Cerebellar cortex (tissue), 1 donor: Measurements from ENCODE around the gene LTBP3.

ENCODE experiments used
- DNase-seq: peaks from one replicate; pipeline ENCODE4 v3.0.0-alpha.2; 2015; ENCODE audit warnings: low spot score

The LTBP3 gene

DNA sequence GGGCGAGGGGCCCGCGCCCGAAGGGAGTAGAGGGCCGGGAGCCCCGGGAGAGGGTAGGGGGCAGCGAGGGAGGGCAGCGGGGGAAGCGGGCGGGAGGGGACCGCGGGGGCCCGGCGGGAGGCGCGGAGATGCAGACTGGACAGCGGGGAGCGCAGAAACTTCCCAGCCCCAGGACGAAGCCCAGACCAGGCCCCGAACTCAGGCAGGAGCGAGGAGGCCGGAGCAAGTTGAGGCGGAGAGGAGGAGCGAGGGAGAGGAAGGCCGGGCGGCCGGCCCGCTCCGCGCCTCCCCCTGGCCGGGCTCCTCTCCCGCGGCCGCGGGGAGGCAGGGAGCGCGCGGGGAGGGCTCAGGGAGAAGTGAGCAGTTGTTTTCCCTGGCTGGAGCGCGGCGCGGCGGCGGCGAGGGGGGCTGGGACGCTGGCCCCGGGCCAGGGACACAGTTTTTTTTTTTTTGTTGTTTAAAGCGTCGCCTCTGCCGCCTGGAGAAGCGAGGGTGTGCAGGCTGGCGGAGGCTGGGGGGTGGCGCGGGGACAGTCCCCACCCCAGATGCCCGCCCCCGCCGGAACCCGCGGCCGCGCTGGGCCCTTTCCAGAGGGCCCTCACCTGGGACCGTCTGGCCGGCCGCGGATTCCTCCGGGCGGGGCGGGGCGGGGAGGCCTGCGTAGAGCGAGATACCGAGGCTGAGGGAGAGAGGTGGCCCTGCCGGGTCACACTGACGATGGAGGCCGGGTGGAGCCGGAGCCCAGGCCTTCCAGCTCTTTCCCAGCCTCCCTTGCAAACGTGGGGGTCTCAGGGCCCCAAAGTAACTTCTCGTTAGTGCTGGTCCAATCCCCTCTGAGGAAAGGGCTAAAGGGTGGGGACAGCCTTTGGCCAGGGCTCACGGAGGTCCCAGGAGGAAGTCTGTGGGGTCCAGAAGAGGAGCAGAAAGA lies at the start of gene LTBP3:
TSS of gene LTBP3 (minus strand) at position 358 of the 928 bp plus-strand sequence. CDS start 400 bp downstream, outside the sequence.
- peak; percentile 67 for DNase-seq

DNA sequence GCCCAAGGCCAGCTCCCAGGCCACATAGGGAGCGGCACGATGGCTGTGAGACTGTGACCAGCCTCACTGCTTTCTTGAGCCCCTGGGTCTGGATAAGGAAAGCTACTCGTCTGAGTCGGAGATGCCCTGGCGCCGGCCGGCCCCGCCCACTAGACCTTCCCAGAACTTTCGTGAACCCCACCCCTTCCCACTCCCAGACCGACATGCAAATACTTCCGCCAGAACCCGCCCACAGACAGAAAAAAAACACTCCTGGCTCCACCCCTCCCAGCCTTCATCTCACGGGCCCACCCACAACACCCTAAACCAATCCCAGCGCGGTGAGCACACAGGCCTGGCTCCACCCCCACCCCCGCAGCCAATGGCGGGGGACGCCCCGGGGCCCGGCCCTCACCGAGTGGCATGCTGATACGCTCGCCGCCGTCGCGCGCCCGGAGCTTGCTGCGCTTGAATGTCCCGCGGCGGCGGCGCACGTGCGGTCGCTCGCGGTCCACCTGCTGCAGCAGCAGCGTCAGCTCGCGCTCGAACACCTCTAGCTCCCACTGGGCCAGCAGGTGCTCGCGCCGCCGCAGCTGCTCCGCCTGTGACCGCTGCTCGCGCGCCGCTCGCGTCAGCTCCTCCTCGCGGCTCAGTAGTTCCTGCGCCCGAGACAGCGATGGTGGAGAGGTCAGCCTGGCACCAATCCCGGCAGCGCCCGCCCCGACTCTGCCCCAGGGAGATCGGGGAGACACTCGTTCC lies 48.9 kb upstream of the LTBP3 start:
- peak; percentile 95 for DNase-seq

DNA sequence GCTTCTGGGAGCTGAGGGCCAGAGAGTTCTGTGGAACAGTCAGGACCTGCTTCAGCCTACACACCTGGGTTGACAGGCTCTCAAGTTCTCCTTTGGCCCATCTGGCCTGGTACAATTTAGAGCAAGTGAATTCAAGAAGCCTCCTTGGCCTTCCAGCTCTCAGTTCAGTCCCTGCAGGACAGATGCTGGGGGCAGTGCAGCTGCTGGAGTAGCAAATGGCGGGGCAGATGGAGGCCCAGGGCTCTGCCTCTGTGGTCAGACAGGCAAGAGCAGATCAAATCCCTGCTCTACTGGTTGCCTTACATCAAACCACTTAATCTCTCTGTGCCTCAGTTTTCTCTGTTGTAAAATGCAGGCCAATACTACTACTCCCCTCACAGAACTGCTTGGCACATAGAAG lies 46.1 kb upstream of the LTBP3 start:
- DNase-seq = no peak

DNA sequence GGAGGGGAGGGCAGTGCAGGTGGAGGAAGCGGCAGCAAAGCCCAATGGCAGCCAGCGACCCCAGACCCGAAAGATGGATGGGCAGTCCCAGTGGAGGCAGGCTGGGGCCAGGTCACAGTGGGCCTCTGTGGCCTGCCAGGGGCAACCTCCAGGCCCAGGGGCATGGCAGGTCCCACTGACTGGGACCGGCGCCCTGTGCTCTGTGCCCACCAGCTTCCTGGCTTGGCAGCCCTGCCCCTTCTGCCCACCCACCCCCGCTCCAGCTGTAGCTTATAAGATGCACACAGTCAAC lies 41.7 kb upstream of the LTBP3 start:
- DNase-seq = no peak

DNA sequence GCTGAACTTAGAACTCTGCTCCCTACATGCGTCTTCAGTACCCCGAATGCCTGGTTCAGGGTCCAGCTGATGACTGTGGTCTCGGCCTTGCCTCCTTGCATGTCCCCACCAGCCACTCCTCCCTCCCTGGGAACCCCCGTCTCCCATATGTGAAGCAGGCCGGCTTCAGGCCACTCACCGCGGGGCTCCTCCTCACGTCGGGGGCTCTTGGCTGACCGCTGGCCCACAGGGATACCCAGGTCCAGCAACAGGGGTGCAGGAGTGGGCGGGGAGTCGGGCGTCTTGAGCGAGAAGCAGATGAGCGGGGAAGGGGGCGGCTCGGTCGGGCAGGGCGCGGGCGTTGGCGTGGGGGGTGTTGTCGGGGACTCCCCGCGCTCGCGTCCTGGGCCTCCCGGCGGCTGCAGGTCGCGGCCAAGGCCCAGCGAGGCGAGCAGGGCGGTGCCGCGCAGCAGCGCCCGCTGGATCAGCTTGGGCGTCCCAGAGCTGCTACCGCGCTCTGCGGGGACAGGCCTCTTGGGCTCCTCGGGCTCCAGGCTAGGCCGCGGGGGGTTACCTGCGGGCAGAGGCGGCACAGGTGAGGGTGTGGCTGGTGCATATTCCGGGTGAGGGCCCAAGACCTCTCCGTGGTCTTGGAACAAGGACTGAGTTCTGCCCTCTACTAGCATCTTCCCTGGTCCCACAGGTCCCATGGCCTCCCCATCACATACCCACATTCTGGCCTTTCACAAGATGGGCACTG lies 41.2 kb upstream of the LTBP3 start:
- DNase-seq = no peak

DNA sequence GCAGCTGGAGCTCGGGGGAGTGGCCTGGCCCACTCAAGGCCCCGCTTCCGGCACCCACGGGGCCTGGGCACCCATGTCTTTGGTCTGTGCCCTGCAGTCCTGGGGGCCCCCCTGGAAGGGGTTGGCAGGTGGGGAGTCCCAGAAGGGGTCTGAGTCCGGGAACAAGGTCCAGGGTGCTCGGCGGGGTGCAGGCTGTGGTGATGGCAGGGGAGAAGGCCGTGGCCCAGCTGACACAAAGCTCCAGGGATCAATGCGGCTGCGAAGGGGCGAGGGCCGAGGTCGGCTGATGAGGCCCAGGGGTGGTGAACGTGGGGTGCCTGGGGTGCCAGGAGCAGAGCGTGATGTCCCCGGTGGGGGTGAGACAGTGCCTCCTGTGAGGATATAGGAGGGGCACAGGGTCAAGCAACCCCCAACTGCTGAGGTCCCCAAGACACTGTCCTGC lies 40.1 kb upstream of the LTBP3 start:
- DNase-seq = no peak

DNA sequence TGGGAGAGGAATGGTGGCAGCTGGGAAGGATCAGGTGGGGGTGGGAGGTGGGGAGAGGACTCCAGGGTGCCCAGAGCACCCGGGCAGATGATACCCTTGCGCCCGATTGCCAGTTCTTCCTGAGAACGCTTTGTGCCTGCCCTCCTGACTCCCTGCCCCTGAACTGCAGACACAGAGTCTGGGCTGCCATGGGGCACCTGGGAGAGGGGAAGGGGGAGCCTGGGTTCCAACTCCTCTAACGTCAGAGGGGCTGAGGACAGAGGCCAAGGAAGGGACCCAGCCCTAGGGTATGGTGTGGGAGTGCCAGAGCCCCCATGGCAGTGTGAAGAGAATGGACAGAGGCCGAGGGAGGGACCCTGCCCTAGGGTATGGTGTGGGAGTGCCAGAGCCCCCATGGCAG lies 38.4 kb upstream of the LTBP3 start:
- no peak for DNase-seq

DNA sequence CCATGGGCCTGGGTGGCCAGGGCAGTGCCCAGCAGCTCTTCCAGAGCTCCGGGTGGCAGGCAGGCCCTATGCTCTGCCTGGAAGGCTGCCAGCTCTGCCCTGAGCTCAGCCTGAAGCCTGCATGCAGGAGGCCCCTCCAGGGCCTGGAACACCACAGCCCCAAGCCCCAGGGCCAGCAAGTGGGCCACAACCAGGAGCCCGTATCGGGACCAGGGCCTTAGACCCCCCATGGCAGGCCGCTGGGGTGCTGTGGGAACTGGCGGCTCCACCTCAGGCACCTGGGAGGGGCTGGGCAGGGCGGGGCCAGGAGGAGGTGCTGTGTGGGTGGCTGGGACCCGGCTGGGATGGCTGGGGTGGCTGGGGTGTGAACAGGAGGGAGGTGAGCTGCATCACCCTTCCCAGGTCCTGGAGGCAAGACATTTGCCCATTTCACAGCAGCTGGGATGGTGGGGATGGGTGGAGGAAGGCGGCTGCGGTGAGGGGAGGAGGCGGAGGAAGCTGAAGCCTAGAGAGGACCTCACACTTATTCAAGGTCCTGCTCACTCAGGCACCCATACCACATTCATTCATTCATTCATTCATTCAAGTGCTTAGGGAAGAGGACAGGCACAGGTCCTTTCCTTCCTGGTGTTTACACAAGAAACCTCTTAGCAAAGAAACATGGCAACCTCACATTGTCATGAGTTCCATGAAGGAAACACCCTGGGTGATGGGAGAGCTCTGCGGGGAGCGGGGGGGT lies 37.6 kb upstream of the LTBP3 start, which contains the start of gene KCNK7:
TSS of gene KCNK7 (minus strand) at position 258 of the 739 bp plus-strand sequence. CDS start at position 230, 28 bp downstream.
- DNase-seq = no peak

DNA sequence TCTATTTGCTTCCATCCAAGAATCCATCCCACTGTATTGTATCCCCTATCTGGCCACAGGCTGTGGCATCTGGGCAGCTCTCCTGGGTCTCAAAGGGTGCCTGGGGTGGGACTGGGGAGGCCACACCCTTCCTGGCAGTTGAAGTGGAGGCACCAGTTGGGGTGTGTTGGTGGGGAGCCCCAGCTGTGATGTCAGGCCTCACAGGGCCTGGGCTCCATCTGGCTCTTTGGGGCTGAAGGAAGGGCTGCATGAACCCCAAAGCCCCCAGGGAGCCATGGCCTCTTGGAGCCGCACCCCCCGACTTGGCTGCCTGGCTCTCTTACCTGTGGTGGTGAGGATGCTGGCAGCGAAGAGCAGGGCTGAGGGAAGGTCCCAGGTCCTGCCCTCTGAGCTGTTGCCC lies 37.0 kb upstream of the LTBP3 start:
- no peak for DNase-seq

DNA sequence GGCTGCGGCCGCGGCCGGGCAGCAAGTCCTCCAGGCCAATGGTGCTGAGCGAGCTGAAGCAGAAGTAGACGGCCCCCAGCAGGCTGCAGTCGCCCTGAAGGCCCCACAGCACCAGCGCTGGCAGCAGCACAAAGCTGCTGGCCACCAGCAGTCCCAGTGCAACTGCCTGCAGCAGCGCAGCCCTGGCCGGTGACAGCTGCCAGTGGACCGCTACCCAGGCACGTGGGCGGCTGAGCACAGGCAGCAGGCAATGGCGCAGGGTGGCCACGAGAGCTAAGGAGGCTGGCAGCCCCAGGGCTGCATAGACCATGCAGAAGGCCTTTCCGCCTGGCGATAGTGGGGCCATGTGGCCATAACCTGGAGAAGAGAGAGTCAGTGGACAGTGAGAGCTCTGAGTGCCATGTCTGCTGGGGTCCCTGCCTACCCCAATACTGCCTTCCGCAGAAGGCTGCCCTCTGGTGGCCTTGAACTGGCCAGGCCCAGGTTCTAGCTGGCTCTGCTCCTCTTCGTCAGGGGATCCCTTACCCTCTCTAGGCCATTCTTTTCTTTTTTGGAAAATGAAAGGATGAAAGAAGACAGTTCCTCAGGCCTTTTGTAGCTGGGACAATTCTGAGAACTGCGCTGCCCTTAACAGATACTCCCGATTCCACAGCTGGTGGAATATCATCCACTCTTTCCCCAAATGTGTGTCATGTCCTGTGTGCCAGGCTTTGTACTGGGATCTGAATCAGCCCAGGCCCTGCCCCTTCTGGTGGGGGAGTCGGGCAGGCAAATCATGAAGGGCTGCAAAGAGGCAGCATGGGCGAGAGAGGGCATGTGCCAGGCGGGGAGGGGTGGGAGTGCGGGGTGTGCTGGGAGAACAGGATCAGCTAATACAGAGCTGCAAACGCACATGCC lies 35.6 kb upstream of the LTBP3 start:
- DNase-seq = peak; percentile 63

DNA sequence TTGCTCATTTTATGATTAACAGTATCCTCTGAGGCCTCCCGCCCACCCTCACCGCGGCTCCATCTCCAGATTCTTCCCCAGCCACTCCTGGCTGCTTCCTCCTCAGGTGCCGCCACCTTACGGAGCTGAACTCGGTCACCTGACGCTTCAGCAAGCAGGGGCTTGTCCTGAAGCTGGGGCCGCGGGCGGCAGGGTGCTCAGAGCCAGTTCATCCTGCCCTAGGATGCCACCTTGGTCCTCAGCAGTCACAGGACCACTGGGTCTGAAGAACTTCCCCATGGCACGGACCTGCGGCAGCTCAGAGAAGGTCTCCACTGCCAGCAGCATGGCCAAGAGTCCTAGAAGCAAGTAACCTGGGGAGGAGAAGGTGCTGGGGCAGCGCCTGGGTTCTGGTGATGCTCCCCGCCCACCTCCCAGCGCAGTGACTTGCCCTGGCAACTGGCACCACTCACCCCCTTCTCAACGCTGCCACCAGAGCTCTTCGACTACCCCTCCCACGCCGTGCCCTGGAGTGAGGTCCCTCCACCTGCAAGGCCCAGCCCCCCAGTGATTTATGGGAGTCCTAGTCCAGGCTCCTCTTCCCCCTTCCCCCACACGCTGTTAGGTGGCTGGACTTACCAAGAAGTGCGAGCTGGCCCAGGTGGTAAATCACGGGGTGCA lies 34.8 kb upstream of the LTBP3 start:
- no peak for DNase-seq

DNA sequence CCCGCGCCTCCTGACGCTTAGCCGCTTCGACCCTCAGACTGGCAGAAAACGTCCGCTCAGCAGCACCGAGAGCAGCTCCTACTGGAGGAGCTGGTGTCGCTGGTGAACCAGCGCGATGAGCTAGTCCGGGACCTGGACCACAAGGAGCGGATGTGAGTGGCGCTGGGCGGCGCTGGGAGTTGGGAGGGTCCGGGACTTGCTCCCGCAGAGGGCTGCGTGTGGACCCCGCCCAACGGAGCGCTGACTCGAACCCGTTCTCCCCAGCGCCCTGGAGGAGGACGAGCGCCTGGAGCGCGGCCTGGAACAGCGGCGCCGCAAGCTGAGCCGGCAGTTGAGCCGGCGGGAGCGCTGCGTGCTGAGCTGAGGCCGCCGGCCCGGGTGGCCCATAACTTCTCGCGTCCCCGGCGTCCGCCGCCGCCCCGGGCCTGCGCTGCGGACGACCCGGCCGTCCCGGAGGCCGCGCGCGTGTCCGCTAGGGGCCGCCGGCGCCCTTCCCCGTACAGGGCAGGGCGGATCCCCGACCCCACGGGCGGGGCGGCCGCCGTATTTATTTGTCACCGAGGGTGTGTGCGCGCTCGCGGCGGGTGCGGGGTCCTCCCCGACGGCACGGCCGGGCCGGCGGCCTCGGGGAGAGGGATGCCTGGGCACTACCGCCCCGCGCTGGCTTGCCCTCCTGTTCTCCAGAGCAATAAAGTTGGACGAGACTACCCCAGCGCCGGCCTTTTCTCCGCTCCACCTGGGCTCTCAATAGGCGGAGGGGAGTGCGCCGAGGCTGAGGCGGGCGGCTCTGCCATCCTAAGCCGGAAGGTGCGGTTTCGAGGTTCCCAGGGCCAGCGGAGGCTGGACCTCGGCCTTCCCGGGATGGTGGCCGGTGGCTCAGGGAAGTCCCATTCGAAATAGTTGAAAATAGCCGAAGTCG lies 34.0 kb upstream of the LTBP3 start:
- no peak for DNase-seq

DNA sequence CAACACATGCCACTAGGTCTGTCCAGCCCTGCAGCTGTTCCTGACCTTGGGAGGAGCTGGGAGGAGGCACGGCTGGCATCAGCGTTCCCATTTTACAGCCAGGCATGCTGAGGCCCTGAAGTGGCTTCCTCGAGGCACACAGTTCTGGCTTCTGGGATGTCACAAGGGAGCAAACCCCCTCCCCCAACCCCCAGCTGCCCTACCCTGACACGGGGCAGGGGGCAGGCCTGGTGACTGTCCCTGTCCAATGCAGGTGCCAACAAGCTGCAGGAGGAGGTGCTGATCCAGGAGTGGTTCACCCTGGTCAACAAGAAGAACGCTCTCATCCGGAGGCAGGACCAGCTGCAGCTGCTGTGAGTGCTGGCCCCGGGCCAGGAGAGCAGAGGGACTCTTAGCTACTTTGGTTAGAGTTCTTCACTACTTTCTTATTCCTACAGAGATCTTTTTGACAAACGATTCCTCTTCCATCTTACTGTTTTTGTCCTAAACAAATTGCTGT lies 32.1 kb upstream of the LTBP3 start:
- DNase-seq = no peak

DNA sequence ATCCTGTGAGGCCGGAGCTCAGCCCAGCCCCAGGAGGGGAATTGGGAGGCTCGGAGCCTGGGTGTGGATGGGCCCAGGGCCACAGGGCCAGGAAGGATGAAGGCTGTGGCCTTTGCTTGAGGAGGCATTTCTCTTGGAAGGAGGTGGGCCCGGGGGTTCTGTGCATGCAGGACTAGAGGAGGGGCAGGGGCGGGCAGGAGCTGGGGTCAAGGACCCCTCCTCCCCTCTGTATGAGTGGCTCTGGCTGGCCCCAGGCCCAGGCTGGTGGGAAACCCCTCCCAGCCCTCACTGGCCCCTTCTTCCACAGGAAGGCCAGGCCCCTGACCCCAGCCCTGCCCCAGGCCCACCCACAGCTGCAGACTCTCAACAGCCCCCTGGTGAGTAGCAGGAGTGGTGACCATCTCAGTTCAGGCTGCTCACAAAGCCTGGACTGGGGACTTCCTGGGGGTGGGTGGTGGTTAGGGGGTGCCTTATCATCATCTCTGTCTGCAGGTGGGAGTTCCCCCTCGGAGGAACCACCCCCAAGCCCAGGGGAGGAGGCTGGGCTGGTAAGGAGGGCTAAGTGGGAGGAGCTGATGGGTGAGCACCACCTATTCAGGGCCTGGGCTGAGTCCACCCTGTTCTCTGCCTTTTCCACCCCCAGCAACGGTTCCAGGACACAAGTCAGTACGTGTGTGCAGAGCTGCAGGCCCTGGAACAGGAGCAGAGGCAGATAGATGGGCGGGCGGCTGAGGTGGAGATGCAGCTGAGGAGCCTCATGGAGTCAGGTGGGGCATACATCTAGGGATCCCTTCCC lies 31.5 kb upstream of the LTBP3 start:
- no peak for DNase-seq

DNA sequence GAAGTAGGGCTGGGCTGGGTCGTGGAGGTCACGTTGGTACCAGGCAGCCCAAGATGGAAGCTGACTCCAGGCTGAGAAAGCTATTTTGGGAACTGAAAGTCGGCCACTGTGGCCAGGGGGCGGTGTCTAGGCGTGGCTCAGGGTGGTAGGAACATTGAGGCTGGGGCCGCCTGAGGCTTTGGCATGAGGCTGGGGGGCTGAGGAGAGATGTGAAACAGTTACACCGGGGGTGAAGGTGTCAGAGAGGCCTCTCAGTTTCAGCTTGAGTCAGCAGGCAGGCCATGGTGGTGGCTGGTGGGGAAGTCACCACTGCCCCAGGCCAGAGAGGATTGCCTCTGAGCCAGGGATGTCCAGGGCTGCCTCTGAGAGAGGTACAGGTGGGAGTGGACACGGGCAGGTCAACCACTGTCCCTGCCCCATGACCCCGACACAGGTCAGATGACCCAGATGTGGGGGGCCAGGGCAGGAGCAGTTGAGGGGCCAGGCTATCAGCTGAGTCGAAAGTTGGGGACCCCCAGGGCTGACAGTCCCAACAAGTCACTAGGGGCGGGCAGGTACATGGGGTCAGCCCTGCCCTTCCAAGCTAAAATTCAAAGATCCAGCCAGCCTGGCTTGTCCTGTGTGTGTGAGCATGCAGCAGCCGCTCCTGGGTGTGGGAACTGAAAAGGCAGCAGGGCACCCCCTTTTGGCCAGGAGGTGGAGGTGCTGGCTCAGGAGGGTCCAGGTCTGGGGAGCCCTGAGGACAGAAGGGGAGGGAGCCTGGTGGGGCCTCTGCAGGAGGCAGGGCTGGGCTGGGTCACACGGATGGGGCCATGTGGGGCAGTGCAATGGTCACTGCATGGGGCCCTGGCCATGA lies 30.3 kb upstream of the LTBP3 start:
- DNase-seq = peak; percentile 72

DNA sequence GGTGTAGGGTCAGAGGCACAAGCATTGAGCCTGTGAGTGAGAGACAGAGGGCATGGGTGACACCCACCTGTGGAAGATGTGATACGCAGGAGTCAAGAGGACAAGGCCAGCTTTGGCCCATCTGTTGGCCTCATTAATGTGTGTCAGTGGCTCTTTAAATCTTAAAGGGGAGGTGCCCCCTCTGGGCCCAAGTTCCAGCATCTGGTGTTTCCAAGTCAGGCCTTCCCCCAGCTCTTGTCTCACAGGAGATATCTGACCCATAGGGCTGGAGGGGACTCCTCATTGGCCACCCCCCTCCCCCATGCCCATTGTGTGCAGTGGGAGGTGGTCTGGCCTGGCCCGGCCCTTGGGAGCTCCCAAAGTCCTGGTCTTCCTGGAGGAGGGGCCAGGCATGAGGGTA lies 28.5 kb upstream of the LTBP3 start:
- peak; percentile 92 for DNase-seq

DNA sequence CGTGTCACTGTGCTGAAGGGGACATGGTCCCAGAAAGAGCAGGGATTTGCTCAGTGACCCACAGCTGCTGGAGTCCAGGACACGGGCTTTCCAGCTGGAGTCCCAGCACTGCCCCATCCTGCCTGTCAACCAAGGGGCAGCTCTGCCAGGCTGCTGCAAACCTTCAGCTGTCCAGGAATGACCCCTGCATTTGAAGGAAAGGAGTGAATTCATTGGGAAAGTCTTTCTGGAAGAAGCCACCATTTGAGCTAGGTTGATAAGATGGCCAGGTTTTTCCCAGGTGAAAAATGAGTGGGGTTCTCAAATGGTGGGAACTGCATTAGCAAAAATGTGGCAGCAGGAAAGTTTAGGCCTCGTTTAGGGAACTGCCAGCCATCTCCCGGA lies 28.1 kb upstream of the LTBP3 start:
- DNase-seq = peak; percentile 43
